ENCODE results near the gene PSMB2. TPM values are rescaled to one million over a fixed set of nuclear protein-coding genes. Genes with fewer than 3 reads are reported as not detected.

Gene PSMB2
- total RNA-seq, 1 experiment from 2014 or later, result 86.0 TPM

GRCh38 chr1:35576061-35576765, 65.1 kb downstream of the PSMB2 start:
- H3K14ac ChIP-seq (ENCODE audit: insufficient read depth, low read length), result no peak overlapping the region
- no peak overlapping the region for H2BK12ac ChIP-seq (ENCODE audit: insufficient read length, low read depth, low read length)
- no peak overlapping the region for H2BK5ac ChIP-seq (ENCODE audit: insufficient read length, low read length)
- no peak overlapping the region for H3K56ac ChIP-seq (ENCODE audit: insufficient read length, low read depth, low read length)
- peak overlapping the region; percentile 50 to 78 for H3K4me3 Mint-ChIP-seq
- peaks cover 69% of the 10 kb centered on the region for H3K27me3 ChIP-seq (ENCODE audit: insufficient read depth, low read length)
- no CpG with 5 or more reads among the region's 10 CpGs for WGBS (ENCODE audit: extremely low coverage, insufficient read length, low lambda C conversion rate)
- no peak overlapping the region for H2BK20ac ChIP-seq (ENCODE audit: low read depth, low read length, poor library complexity, severe bottlenecking)
- no peak overlapping the region for H3K18ac ChIP-seq (ENCODE audit: insufficient read length, low read depth, low read length)
- no peaks in the 10 kb centered on the region for H3K79me1 ChIP-seq (ENCODE audit: insufficient read depth, low read depth, low read length, poor library complexity, severe bottlenecking)
- no peaks in the 10 kb centered on the region for H3K9me3 ChIP-seq (ENCODE audit: control insufficient read depth, low read depth, low read length)
- H3K4me2 ChIP-seq (ENCODE audit: insufficient read depth, insufficient read length, low read length), result peak overlapping the region; percentile 83
- H3K27me3 Mint-ChIP-seq (ENCODE audit: low read depth), result peaks cover 87% of the 10 kb centered on the region
- H4K5ac ChIP-seq (ENCODE audit: insufficient read length, low read depth, low read length), result no peak overlapping the region
- H3K79me2 ChIP-seq (ENCODE audit: insufficient read depth, low read length), result no peaks in the 10 kb centered on the region
- no peaks in the 10 kb centered on the region for H3K9me3 Mint-ChIP-seq
- no peak overlapping the region for H3K23ac ChIP-seq (ENCODE audit: insufficient read length, low read depth, low read length)
- no peak overlapping the region for H4K91ac ChIP-seq (ENCODE audit: insufficient read length, low read depth, low read length)
- H3K36me3 Mint-ChIP-seq (ENCODE audit: insufficient read depth in 1 of 3, low read depth in 3 of 3), result no peaks in the 10 kb centered on the region
- no peak overlapping the region for H3T11ph ChIP-seq (ENCODE audit: low read length)
- H3K4me1 Mint-ChIP-seq, result peaks cover 31 to 37% of the 10 kb centered on the region in 2 experiments
- no peak overlapping the region for H2BK120ac ChIP-seq (ENCODE audit: low read depth, low read length, poor library complexity, severe bottlenecking)
- no peak overlapping the region for H3K4ac ChIP-seq (ENCODE audit: low read depth, low read length)
- H4K20me1 ChIP-seq (ENCODE audit: control insufficient read depth, insufficient read depth, insufficient read length), result no peaks in the 10 kb centered on the region
- no peak overlapping the region for H2AK5ac ChIP-seq (ENCODE audit: insufficient read length, low read length)
- peaks cover 19% of the 10 kb centered on the region for H3K23me2 ChIP-seq (ENCODE audit: insufficient read length, low read depth, low read length, poor library complexity, severe bottlenecking)
- TF ChIP-seq, protein P1, sequence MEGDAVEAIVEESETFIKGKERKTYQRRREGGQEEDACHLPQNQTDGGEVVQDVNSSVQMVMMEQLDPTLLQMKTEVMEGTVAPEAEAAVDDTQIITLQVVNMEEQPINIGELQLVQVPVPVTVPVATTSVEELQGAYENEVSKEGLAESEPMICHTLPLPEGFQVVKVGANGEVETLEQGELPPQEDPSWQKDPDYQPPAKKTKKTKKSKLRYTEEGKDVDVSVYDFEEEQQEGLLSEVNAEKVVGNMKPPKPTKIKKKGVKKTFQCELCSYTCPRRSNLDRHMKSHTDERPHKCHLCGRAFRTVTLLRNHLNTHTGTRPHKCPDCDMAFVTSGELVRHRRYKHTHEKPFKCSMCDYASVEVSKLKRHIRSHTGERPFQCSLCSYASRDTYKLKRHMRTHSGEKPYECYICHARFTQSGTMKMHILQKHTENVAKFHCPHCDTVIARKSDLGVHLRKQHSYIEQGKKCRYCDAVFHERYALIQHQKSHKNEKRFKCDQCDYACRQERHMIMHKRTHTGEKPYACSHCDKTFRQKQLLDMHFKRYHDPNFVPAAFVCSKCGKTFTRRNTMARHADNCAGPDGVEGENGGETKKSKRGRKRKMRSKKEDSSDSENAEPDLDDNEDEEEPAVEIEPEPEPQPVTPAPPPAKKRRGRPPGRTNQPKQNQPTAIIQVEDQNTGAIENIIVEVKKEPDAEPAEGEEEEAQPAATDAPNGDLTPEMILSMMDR (conservative IDR thresholded peaks at IDR 0.05), result no peak
- 0 out of 2 replicates have a peak, but pooled peaks cover 2% of the 10 kb centered on the region for H3K4me1 ChIP-seq (ENCODE audit: insufficient read depth, low read length)
- no peak overlapping the region; the same call in 1 of the 2 replicates for H2BK15ac ChIP-seq (ENCODE audit: low read depth, low read length)
- no peak overlapping the region for H3K9ac ChIP-seq (ENCODE audit: extremely low read depth, insufficient read length, low read length)
- no peak overlapping the region for H3K27ac ChIP-seq (ENCODE audit: insufficient read length, low read depth, low read length)
- no peak overlapping the region for H2AFZ ChIP-seq (ENCODE audit: low read length)
- DNase-seq, result no peak
- peak overlapping the region in 1 of 3 experiments; percentile 57; a peak in 1 of 7 replicates for H3K27ac Mint-ChIP-seq
- H4K8ac ChIP-seq (replicated peaks; ENCODE audit: insufficient read length, low read depth, low read length), result no peak overlapping the region

All from H9 (cell line).